GM19240 (cell line): ENCODE results near the gene EXOG.
"Not testable (repeated sequence)": the region's sequence is repeated elsewhere in the genome, so short reads cannot be mapped to it uniquely, and the experiment has no call there.

Experiments
- DNase-seq: peaks from one replicate; pipeline ENCODE4 v3.0.0; 2011; ENCODE audit warnings: low spot score; ENCODE audit not compliant: insufficient read length

Gene EXOG

GRCh38 chr3:38562467-38562925 lies 66.4 kb downstream of the EXOG start:
- no peak for DNase-seq

DNA sequence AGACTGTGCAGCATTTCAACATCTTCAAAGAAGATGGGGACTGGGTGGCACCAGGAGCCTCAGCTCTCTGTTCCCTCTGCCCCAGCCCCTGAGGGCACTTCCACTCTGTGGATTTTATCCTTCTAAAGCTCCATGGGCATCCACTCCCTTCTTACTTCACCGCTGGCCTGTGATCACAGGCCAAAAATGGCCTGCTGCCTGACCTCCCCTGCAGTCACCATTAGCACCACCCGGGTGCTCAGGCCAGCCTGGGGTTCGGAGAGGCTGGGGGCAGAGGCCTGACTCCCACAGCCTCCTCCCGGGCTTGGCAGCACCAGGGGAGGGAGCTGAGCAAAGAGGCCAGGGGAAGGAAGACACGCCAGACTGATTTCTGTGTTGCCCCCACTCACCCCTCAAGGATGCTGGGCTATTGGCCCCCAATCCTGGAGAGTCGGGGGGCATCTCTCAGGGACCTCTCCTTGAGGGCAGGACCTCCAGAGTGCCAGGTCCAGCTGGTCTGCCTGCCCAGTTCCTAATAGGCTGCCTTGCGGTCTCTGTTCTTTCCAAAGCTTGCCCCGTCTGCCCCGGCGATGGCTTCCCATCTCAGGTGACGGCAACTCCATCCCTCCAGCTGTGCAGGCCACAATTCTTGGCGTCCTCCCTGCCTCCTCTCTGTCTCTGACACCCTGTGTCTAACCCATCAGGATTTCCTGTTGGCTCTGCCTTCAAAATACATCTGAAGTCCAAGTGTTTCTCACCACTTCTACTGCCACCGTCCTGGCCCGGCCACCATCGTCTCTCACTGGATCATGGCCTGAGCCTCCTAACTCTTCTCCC lies 67.1 kb downstream of the EXOG start:
- no peak for DNase-seq

DNA sequence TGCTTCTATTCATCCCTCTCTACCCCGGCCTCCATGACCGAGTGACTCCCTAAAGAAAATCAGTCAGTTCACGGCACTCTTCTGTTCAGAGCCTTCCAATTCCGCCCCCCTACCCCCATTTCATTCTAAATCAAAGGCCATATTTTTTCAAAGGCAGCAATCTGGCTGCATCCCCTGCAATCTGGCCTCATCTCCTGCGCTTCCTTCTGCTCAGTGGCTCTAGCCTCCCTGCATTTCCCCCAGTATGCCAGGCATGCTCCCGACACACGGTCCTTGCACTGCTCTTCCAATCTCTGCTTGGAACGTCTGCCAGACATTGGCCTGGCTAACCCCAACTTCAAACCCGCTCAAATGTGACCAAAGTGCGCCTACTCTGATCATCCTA lies 67.7 kb downstream of the EXOG start:
- DNase-seq: no peak

DNA sequence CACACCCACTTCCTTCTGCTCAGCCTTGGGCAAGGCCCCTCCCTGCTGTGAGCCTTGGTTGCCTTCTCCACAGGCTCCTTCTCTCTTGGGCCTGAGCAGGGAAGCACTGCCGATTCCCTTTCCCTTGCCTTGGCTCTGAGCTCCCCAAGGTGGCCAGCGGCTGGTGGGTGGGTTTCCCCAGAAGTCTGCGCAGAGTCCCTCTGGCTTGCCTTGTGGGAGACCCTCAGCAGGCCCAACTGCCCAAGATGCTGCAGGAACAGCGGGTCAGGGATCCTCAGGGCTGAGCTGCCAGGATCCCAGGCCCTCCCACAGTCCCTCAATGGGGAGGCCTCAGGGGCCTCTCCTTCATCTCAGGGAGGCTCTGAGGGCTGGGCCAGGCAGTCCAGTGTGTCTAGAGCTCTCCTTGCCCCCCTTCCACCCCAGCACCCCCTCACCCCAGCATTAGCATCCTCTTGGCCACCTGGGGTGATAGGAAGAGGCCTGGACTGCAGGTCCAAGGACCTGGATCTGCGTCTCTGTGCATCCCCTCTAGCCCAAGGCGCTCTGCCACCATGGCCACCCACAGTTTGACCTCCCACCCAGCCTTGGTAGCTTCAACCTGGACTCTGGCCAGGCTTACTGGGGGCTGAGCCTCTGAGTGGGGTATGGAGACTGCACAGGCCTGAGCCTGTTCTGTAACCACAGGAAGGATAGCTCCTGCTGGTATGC lies 68.6 kb downstream of the EXOG start:
- DNase-seq: no peak

DNA sequence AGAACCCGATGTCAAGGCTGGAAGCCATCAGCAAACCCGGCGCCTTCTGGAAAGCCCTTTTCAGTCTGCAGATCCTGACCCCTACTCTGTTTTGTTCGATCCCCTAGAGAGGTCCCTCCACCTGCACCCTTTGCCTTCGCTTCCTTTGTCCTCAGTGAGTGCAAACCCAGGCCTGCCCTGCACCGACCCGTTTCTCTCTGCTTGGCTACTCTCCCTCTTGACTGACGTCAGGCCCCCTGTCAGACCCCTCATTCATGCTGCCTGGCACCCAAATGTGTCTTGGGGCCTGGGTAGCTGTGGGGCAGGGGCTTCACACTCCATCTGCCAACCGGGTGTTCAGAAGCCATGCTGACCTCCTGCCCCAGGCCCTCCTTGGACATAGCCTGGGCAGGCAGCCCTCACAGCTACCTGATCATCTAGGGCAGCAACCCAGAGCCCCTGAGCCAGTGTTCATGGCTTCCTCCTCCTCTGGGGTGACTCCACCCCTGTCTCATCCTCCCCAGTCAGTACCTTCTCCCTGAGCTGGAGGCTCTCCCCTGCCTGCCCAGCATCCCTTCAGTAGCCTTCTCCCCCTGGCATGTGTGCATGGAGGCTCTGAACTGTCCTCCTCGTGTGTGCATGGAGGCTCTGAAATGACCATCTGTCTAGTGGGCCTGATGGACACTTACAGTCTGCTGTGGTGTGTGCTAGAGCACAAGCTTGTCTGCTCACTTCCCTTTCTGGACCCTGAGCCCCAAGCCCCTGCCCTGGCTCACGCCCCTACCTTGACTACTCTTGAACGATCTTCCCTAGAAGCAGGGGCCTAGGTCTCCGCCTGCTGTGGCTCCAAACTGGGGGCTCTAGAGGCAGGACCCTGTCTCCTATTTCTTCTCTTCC lies 69.4 kb downstream of the EXOG start:
- DNase-seq: no peak

DNA sequence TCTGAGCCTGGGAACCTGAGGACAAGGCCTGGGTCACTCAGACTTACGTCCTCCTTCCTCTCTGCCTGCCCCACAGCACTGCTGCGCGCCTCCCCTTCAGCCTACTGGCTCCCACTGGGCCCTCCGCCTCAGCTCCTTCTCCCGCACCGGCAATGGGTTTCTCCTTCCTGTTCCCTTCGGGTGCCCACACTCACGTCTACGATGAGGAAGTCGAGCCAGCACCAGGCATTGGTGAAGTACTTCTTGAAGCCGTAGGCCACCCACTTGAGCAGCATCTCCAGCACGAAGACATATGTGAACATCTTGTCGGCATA lies 70.0 kb downstream of the EXOG start:
- DNase-seq: no peak

DNA sequence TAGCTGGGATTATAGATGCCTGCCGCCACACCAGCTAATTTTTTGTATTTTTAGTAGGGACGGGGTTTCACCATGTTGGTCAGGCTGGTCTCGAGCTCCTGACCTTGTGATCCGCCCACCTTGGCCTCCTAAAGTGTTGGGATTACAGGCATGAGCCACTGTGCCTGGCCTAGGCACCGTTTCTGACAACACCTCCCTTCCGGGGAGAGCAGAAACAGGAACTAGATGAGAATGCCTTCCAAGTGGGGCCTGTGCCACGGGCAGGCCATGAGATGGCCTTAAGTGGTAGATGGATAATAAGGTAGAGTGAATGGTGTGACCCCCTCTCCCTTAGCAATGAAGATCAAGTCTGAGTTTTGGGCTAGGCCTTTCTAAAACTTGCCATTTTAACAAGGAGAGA lies 70.7 kb downstream of the EXOG start:
- DNase-seq: not testable (repeated sequence)

DNA sequence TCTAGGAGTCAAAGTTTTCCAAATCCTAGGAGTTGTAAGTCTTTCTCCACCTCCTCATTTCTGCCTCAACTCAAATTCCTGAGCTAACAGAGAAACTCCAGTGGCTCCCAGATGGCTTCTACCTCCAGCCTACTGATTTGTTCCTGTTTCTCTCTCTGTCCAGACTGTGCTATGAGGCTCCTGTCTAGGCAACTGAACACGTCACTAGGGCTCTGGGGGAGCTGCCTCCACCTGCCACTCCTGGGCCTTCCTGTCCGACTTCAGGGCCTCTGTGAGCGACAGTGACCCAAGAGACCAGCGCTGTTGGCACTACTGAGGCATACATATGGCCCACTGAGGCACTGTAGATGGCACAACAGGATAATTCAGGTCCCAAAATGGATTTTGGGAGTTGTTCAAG lies 71.4 kb downstream of the EXOG start:
- DNase-seq: no peak

DNA sequence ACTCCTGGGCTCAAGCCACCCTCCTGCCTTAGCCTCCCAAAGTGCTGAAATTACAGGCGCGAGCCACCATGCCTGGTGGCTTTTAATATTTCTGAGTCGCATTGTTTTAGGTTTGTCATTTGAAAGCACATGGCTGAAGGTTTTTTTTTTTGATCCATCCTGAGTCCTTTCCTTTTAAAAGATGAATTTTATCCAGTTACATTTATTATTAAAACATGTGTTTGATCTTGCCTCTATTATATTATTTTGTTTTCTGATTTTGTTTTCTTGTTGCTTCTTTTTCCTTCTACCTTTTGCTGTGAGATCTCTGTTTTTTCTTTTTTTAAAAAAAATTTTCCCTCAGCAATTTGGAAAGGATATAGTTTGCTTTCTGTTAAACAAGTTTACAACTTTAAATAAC lies 77.0 kb downstream of the EXOG start:
- no peak for DNase-seq

DNA sequence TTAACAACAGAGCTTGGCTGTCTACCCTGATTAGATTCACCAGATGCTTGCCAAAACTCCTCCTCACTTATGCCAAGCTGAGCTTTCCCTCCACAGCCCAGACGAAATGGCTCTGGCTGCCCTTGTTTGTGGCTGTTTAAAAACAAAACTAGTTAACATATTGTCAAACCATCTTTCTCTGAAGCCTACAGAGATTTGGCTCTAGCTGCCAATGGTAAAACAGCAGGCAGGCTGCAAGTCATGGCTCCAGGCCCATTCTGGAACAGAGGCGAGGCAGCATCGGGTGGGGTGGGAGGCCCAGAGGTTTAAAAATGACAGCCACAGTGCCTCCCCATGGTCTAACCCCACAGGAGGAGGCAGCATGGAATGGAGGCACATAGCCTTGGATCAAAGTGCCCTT lies 77.4 kb downstream of the EXOG start:
- no peak for DNase-seq

- DNase-seq: no peak
Measured at GRCh38 chr3:38574411-38575278, 78.5 kb downstream of the EXOG start.

- DNase-seq: no peak
Measured at GRCh38 chr3:38575279-38575843, 79.2 kb downstream of the EXOG start.
